ENCODE measurements around the gene SLC10A7.

DNA sequence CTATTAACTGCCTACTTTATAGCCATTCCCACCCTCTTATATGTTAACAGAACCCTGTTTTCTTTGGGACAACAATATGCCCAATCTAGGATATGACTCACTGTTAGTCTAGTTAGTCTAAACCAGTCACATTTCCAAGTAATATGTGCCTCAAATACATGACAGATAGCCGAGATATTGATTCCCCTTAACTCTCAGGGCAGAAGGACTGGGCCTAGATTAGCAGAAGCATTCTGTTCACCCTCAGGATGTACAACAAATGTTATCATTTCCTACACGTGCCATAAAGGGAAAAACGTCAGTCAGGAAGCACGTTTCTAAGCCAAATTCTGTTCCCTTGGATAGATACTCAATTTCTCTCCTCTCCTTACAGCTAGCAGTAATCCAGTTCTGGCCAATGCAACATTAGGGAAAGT lies 114.1 kb downstream of the SLC10A7 start:
- TF ChIP-seq, protein P1, sequence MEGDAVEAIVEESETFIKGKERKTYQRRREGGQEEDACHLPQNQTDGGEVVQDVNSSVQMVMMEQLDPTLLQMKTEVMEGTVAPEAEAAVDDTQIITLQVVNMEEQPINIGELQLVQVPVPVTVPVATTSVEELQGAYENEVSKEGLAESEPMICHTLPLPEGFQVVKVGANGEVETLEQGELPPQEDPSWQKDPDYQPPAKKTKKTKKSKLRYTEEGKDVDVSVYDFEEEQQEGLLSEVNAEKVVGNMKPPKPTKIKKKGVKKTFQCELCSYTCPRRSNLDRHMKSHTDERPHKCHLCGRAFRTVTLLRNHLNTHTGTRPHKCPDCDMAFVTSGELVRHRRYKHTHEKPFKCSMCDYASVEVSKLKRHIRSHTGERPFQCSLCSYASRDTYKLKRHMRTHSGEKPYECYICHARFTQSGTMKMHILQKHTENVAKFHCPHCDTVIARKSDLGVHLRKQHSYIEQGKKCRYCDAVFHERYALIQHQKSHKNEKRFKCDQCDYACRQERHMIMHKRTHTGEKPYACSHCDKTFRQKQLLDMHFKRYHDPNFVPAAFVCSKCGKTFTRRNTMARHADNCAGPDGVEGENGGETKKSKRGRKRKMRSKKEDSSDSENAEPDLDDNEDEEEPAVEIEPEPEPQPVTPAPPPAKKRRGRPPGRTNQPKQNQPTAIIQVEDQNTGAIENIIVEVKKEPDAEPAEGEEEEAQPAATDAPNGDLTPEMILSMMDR (IDR thresholded peaks at IDR 0.05), result no peak
- TF ChIP-seq POLR2A (IDR thresholded peaks at IDR 0.05), result no peak
- TF ChIP-seq POLR2AphosphoS5 (IDR thresholded peaks at IDR 0.05), result no peak
